PFSK-1 (cell line): Measurements from ENCODE around the gene RRAD. TPM values are rescaled to one million over a fixed set of nuclear protein-coding genes. Genes with fewer than 3 reads are reported as not detected.

Experiments
- FOXP2 ChIP-seq: optimal IDR thresholded peaks from 2 replicates; pipeline ENCODE3; 2011; ENCODE audit warnings: borderline replicate concordance, control low read depth, inconsistent platforms; ENCODE audit not compliant: insufficient read depth; ENCODE audit errors: extremely low read length, extremely low read depth
- POLR2AphosphoS5 ChIP-seq: IDR thresholded peaks from 2 replicates; pipeline ENCODE4 v1.6.1; 2012; ENCODE audit warnings: low read depth, mild to moderate bottlenecking, control low read depth, low read length, moderate library complexity
- REST ChIP-seq, 2 experiments: IDR thresholded peaks; 2 replicates each; pipeline versions ENCODE4 v1.6.1 to v1.8.0; 2011 to 2012; ENCODE audit warnings: low read depth in 2 of 2, low read length in 2 of 2, control low read depth in 1 of 2, inconsistent platforms in 1 of 2, mild to moderate bottlenecking in 1 of 2, moderate library complexity in 1 of 2; ENCODE audit not compliant: insufficient read depth in 1 of 2
- SIN3A ChIP-seq: IDR thresholded peaks from 2 replicates; pipeline ENCODE4 v1.6.1; 2012; ENCODE audit warnings: mild to moderate bottlenecking, low read length, moderate library complexity, borderline replicate concordance; ENCODE audit not compliant: insufficient read depth
- TAF1 ChIP-seq: IDR thresholded peaks from 2 replicates; pipeline ENCODE4 v1.6.1; 2012; ENCODE audit warnings: low read length, control low read depth, borderline replicate concordance; ENCODE audit not compliant: insufficient read depth
- polyA plus RNA-seq: library from polyadenylated mRNA; unstranded; fragments of >200 nt; gene quantifications from one replicate; pipeline ENCODE4 v1.2.1, GENCODE V29; 2012; ENCODE audit warnings: low read depth, missing spikeins; ENCODE audit not compliant: insufficient read length

RRAD gene
- 1.8 TPM for polyA plus RNA-seq

GRCh38 chr16:66925322-66925840 lies at the start of gene RRAD:
RRAD (minus strand) TSS chr16:66925535; CDS start chr16:66925179, 356 bp downstream.
- TF ChIP-seq REST (IDR thresholded peaks at IDR 0.05; ENCODE audit: insufficient read depth in 1 of 2, low read depth in 2 of 2, low read length in 2 of 2) (no peak), POLR2AphosphoS5 (no peak), FOXP2 (no peak), SIN3A (no peak), TAF1 (no peak)

- TF ChIP-seq POLR2AphosphoS5 (no peak), REST (IDR thresholded peaks at IDR 0.05; ENCODE audit: insufficient read depth in 1 of 2, low read depth in 2 of 2, low read length in 2 of 2) (no peak), FOXP2 (no peak), SIN3A (no peak), TAF1 (no peak)
These were observed 48.4 kb upstream of the RRAD start for GRCh38 chr16:66973716-66974115.

GRCh38 chr16:66972983-66973382 lies 47.6 kb upstream of the RRAD start:
- TF ChIP-seq SIN3A, result no peak
- TF ChIP-seq POLR2AphosphoS5, result no peak
- no peak for TF ChIP-seq REST (IDR thresholded peaks at IDR 0.05; ENCODE audit: insufficient read depth in 1 of 2, low read depth in 2 of 2, low read length in 2 of 2)
- no peak for TF ChIP-seq FOXP2
- TF ChIP-seq TAF1, result no peak

GRCh38 chr16:66970775-66971720 lies 45.7 kb upstream of the RRAD start:
- TF ChIP-seq SIN3A, result no peak
- TF ChIP-seq REST (IDR thresholded peaks at IDR 0.05; ENCODE audit: insufficient read depth in 1 of 2, low read depth in 2 of 2, low read length in 2 of 2), result no peak
- no peak for TF ChIP-seq TAF1
- no peak for TF ChIP-seq FOXP2
- TF ChIP-seq POLR2AphosphoS5, result no peak
